Activated naive CD8-positive, alpha-beta T cell treated with anti-CD3 and anti-CD28 coated beads for 36 hours (primary cell): ENCODE data around the gene GNAT2. TPM values are rescaled to one million over a fixed set of nuclear protein-coding genes. Genes with fewer than 3 reads are reported as not detected.

Source experiments
- DNase-seq: peaks from one replicate; pipeline ENCODE4 v3.0.0; 2021
- H3K27ac Mint-ChIP-seq: one replicate; pipeline ENCODE4 v1.8.0; 2022; ENCODE audit warnings: mild to moderate bottlenecking, moderate library complexity, mixed read lengths
- H3K27me3 Mint-ChIP-seq: one replicate; pipeline ENCODE4 v1.8.0; 2022; ENCODE audit warnings: mild to moderate bottlenecking, mixed read lengths
- H3K36me3 Mint-ChIP-seq: one replicate; pipeline ENCODE4 v1.8.0; 2021; ENCODE audit warnings: mild to moderate bottlenecking, mixed read lengths
- H3K4me1 Mint-ChIP-seq: one replicate; pipeline ENCODE4 v1.8.0; 2021; ENCODE audit warnings: mixed read lengths
- H3K4me3 Mint-ChIP-seq: one replicate; pipeline ENCODE4 v1.8.0; 2022; ENCODE audit warnings: mild to moderate bottlenecking, moderate library complexity, mixed read lengths
- H3K9me3 Mint-ChIP-seq: one replicate; pipeline ENCODE4 v1.8.0; 2022; ENCODE audit warnings: mixed read lengths
- total RNA-seq, 2 experiments: library from RNA; stranded (reverse); gene quantifications; one replicate each; pipeline ENCODE4 v1.2.3, GENCODE V29; 2021

Gene GNAT2
- total RNA-seq, 2 experiments from 2014 or later: 0.64 to 0.91 TPM

- H3K27ac Mint-ChIP-seq: no peak overlapping the region
- H3K27me3 Mint-ChIP-seq: no peaks in the 10 kb centered on the region
- H3K4me3 Mint-ChIP-seq: no peak overlapping the region
These were observed 39.9 kb downstream of the GNAT2 start for GRCh38 chr1:109579491-109579890.

GRCh38 chr1:109578947-109579443 lies 40.4 kb downstream of the GNAT2 start:
- DNase-seq: no peak
- H3K27me3 Mint-ChIP-seq: no peaks in the 10 kb centered on the region
- peaks cover 3% of the 10 kb centered on the region for H3K36me3 Mint-ChIP-seq
- H3K27ac Mint-ChIP-seq: no peak overlapping the region
- peaks cover 4% of the 10 kb centered on the region for H3K4me1 Mint-ChIP-seq
- H3K9me3 Mint-ChIP-seq: no peaks in the 10 kb centered on the region
- no peak overlapping the region for H3K4me3 Mint-ChIP-seq

More at GRCh38 chr1:109579491-109579890, 39.9 kb downstream of the GNAT2 start:
- Mint-ChIP-seq H3K4me1 (peaks cover 4% of the 10 kb centered on the region), H3K9me3 (no peaks in the 10 kb centered on the region), H3K36me3 (peaks cover 3% of the 10 kb centered on the region)
- DNase-seq: no peak

DNA sequence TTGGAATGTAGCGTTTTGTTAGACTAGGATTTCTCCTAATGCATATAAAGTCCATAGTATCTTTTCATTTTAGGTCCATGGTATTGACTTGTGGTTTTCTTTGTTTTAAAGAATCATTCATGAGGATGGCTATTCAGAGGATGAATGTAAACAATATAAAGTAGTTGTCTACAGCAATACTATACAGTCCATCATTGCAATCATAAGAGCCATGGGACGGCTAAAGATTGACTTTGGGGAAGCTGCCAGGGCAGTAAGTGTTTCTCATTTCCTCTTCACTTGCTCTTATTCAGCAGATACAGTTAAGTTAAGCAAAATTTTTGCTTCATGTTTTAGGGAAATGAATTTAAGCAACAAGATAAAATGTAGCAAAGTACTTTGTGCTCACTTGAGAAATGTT lies 45.6 kb downstream of the GNAT2 start:
- H3K27ac Mint-ChIP-seq: no peak overlapping the region
- H3K9me3 Mint-ChIP-seq: no peaks in the 10 kb centered on the region
- H3K4me3 Mint-ChIP-seq: no peak overlapping the region
- DNase-seq: no peak
- peaks cover 11% of the 10 kb centered on the region for H3K4me1 Mint-ChIP-seq
- no peaks in the 10 kb centered on the region for H3K27me3 Mint-ChIP-seq
- peaks cover 1% of the 10 kb centered on the region for H3K36me3 Mint-ChIP-seq

- peaks cover 28% of the 10 kb centered on the region for H3K4me1 Mint-ChIP-seq
- no peak overlapping the region for H3K27ac Mint-ChIP-seq
- H3K4me3 Mint-ChIP-seq: no peak overlapping the region
- DNase-seq: no peak
- H3K9me3 Mint-ChIP-seq: no peaks in the 10 kb centered on the region
- H3K27me3 Mint-ChIP-seq: no peaks in the 10 kb centered on the region
- no peaks in the 10 kb centered on the region for H3K36me3 Mint-ChIP-seq
These were observed 49.0 kb downstream of the GNAT2 start for GRCh38 chr1:109570414-109570813.

DNA sequence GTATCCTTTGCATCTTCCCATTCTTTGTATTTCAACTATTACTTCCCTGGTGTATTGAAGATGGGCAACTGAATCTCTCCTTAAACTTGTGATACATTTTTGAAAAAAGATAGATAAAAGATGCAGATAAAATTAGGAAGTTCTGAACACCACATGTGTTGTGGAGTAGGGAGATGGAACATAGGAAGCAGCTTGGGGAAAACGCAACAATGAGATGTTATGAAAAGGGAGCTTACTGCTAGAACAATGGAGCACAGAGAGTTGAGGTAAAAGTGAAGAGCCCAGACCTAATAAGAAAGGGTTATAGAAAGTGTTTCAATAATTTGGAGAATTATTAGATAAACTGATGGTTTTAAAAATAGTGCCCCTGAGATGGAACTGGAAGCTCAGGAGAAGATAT lies 50.1 kb downstream of the GNAT2 start:
- H3K36me3 Mint-ChIP-seq: no peaks in the 10 kb centered on the region
- no peaks in the 10 kb centered on the region for H3K27me3 Mint-ChIP-seq
- H3K27ac Mint-ChIP-seq: no peak overlapping the region
- peaks cover 33% of the 10 kb centered on the region for H3K4me1 Mint-ChIP-seq
- no peak for DNase-seq
- H3K4me3 Mint-ChIP-seq: no peak overlapping the region
- H3K9me3 Mint-ChIP-seq: no peaks in the 10 kb centered on the region

DNA sequence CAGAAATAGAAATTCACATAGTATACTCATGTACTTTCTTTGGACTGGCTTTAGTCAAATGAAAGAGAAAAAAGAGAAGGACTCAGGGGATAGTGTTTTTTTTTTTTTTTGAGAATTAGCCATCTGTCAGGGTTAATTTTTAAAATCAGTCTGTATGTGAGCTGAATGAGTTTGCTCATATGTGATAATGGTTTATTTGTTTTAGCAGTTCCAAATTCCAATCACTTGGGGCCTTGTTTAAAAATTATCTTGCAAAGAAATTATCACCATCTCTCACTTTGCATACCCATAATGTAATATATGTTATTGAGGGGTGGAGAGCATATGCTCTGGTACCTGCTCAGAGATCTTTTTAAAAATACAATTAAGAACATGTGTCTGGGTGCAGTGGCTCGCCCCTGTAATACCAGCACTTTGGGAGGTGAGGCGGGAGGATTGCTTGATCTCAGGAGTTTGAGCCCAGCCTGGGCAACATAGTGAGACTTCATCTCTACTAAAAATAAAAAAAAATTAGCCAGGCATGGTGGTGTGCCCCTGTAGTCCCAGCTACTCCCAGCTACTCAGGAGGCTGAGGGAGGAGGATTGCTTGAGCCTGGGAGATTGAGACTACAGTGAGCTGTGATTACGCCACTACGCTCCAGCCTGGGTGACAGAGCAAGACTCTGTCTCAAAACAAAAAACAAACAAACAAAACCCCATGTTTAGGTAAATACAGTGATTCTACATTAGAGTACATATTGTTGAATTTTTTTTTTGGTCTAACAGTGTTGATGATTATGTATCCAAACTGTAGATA lies 51.3 kb downstream of the GNAT2 start:
- H3K36me3 Mint-ChIP-seq: no peaks in the 10 kb centered on the region
- DNase-seq: no peak
- no peak overlapping the region for H3K4me3 Mint-ChIP-seq
- peaks cover 38% of the 10 kb centered on the region for H3K4me1 Mint-ChIP-seq
- no peak overlapping the region for H3K27ac Mint-ChIP-seq
- no peaks in the 10 kb centered on the region for H3K9me3 Mint-ChIP-seq
- H3K27me3 Mint-ChIP-seq: no peaks in the 10 kb centered on the region

- no peaks in the 10 kb centered on the region for H3K36me3 Mint-ChIP-seq
- no peaks in the 10 kb centered on the region for H3K9me3 Mint-ChIP-seq
- H3K27me3 Mint-ChIP-seq: no peaks in the 10 kb centered on the region
- no peak overlapping the region for H3K4me3 Mint-ChIP-seq
- peaks cover 35% of the 10 kb centered on the region for H3K4me1 Mint-ChIP-seq
- no peak overlapping the region for H3K27ac Mint-ChIP-seq
- DNase-seq: no peak
These were observed 52.4 kb downstream of the GNAT2 start for GRCh38 chr1:109566982-109567381.

- Mint-ChIP-seq H3K9me3 (no peaks in the 10 kb centered on the region), H3K4me1 (peaks cover 48% of the 10 kb centered on the region), H3K27ac (no peak overlapping the region), H3K27me3 (no peaks in the 10 kb centered on the region), H3K4me3 (no peak overlapping the region), H3K36me3 (no peaks in the 10 kb centered on the region)
- DNase-seq: no peak
These were observed 54.2 kb downstream of the GNAT2 start for GRCh38 chr1:109565241-109565640.

- Mint-ChIP-seq H3K9me3 (no peaks in the 10 kb centered on the region), H3K4me3 (no peak overlapping the region), H3K36me3 (no peaks in the 10 kb centered on the region), H3K27me3 (no peaks in the 10 kb centered on the region), H3K27ac (no peak overlapping the region), H3K4me1 (peaks cover 55% of the 10 kb centered on the region)
- DNase-seq: no peak
These were observed 55.1 kb downstream of the GNAT2 start for GRCh38 chr1:109564194-109564878.

DNA sequence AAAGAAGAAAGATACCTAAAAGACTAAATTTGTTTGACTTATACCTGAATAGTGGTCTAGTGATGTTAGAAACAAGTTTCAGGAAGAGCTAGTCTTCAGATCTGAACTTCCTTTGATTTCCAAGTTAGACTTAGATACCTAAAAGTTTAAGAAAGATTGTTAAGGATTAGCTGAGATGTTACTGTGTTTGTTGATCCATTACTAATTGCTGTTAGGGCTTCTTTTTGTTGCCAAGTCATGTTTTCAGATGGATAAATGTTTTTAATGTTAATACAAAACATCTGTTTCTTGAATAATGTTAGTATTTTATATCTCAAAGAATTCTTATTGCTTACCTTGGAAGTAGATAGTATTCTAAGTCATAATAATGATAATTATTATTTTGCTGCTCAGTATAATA lies 59.4 kb downstream of the GNAT2 start:
- Mint-ChIP-seq H3K27me3 (no peaks in the 10 kb centered on the region), H3K9me3 (no peaks in the 10 kb centered on the region), H3K36me3 (peaks cover 7% of the 10 kb centered on the region), H3K4me1 (peaks cover 57% of the 10 kb centered on the region), H3K27ac (no peak overlapping the region), H3K4me3 (no peak overlapping the region)
- DNase-seq: no peak

- Mint-ChIP-seq H3K9me3 (no peaks in the 10 kb centered on the region), H3K4me3 (no peak overlapping the region), H3K4me1 (peaks cover 63% of the 10 kb centered on the region), H3K36me3 (peaks cover 15% of the 10 kb centered on the region), H3K27me3 (no peaks in the 10 kb centered on the region), H3K27ac (no peak overlapping the region)
- no peak for DNase-seq
These were observed 61.9 kb downstream of the GNAT2 start for GRCh38 chr1:109557520-109557919.

GRCh38 chr1:109556563-109556962 lies 62.9 kb downstream of the GNAT2 start:
- Mint-ChIP-seq H3K4me3 (no peak overlapping the region), H3K27ac (no peak overlapping the region), H3K36me3 (peaks cover 15% of the 10 kb centered on the region), H3K9me3 (no peaks in the 10 kb centered on the region), H3K27me3 (no peaks in the 10 kb centered on the region), H3K4me1 (peaks cover 58% of the 10 kb centered on the region)
- no peak for DNase-seq

Other genes starting within 250 kb of the GNAT2 start
- gene SORT1, start 221.7 kb downstream of the GNAT2 start, total RNA-seq: 1 to 10 TPM; 5.6 to 6.6 TPM
- 100 to 1,000 TPM; 247 to 252 TPM for gene PSMA5, start 193.2 kb downstream of the GNAT2 start, total RNA-seq
- gene SYPL2, start 153.1 kb downstream of the GNAT2 start, total RNA-seq: not detected
- gene ATXN7L2, start 135.7 kb downstream of the GNAT2 start, total RNA-seq: 10 to 100 TPM; 14.6 to 15.6 TPM
- 1 to 10 TPM; 6.3 to 8.1 TPM for gene CYB561D1, start 125.5 kb downstream of the GNAT2 start, total RNA-seq
- gene AMIGO1, start 109.9 kb downstream of the GNAT2 start, total RNA-seq: 1 to 10 TPM; 2.1 to 2.5 TPM
- gene GPR61, start 79.7 kb downstream of the GNAT2 start, total RNA-seq: under 1 TPM in 1 of 2 experiments, not detected in 1; 0.16 TPM
- 1 to 10 TPM; 8.4 TPM for gene GNAI3, start 71.0 kb downstream of the GNAT2 start, total RNA-seq
- gene AMPD2, start 221 bp upstream of the GNAT2 start, total RNA-seq: 10 to 100 TPM; 89.5 to 91.4 TPM
- gene GSTM4, start 36.5 kb upstream of the GNAT2 start, total RNA-seq: 1 to 10 TPM; 2.4 to 3.0 TPM
- 1 to 10 TPM; 7.4 to 8.5 TPM for gene GSTM2, start 48.4 kb upstream of the GNAT2 start, total RNA-seq
- gene GSTM1, start 68.2 kb upstream of the GNAT2 start, total RNA-seq: not detected
- under 1 TPM in 1 of 2 experiments, not detected in 1; 0.06 TPM for gene GSTM5, start 92.6 kb upstream of the GNAT2 start, total RNA-seq
- 10 to 100 TPM; 21.4 to 25.4 TPM for gene GSTM3, start 121.4 kb upstream of the GNAT2 start, total RNA-seq
- gene EPS8L3, start 144.3 kb upstream of the GNAT2 start, total RNA-seq: not detected